GM12875 (cell line): ENCODE data around the gene APH1B.

ENCODE experiments used
- H3K4me3 ChIP-seq: one replicate; pipeline ENCODE4 v1.5.1; 2011; ENCODE audit warnings: low read depth, low read length, control low read depth
- TF ChIP-seq, protein P1 (sequence below): IDR thresholded peaks from 2 replicates; pipeline ENCODE4 v1.5.1; 2011; ENCODE audit warnings: low read depth, mild to moderate bottlenecking, control low read depth, inconsistent platforms, low read length, moderate library complexity, borderline replicate concordance; ENCODE audit not compliant: insufficient read depth

Gene APH1B

DNA sequence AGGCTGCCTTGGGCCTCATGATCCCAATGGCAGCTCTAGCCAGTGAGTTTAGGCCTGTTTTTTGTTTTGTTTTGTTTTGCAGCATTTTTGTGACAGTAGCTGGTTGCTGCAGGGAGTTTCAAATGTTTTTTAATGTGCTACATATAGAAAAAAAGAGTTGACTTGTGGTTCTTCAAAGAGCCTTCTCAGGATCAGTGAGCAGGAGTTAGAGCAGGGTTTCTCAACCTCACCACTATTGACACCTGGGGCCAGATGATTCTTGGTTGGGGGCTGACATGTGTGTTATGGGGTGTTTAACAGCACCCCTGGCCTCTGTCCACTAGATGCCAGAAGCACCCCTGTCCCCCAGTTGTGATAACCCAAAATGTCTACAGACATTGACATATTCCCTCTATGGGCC, 17.9 kb downstream of the APH1B start:
- no peak overlapping the region for H3K4me3 ChIP-seq
- TF ChIP-seq, protein P1, sequence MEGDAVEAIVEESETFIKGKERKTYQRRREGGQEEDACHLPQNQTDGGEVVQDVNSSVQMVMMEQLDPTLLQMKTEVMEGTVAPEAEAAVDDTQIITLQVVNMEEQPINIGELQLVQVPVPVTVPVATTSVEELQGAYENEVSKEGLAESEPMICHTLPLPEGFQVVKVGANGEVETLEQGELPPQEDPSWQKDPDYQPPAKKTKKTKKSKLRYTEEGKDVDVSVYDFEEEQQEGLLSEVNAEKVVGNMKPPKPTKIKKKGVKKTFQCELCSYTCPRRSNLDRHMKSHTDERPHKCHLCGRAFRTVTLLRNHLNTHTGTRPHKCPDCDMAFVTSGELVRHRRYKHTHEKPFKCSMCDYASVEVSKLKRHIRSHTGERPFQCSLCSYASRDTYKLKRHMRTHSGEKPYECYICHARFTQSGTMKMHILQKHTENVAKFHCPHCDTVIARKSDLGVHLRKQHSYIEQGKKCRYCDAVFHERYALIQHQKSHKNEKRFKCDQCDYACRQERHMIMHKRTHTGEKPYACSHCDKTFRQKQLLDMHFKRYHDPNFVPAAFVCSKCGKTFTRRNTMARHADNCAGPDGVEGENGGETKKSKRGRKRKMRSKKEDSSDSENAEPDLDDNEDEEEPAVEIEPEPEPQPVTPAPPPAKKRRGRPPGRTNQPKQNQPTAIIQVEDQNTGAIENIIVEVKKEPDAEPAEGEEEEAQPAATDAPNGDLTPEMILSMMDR: no peak

DNA sequence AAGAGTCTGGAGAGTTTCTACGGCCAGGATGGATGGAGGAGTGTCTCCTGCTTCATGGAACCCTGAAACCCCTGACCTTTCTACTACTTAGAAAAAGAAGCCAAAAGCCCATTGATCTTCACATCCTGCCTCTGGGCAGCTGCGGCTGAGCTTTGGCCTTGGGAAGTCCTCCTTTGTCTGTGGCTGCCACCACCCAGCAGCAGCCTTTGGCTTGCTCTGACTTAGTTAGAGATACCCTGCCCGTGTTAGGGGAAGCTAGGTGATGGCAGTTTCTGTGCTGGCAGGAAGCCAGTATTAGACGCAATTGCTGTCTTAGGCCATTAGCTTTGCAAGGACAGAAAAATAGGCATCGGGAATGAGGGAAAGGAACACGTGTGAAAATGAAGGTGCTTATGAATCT, 18.8 kb downstream of the APH1B start:
- TF ChIP-seq, protein P1: no peak
- H3K4me3 ChIP-seq: no peak overlapping the region

DNA sequence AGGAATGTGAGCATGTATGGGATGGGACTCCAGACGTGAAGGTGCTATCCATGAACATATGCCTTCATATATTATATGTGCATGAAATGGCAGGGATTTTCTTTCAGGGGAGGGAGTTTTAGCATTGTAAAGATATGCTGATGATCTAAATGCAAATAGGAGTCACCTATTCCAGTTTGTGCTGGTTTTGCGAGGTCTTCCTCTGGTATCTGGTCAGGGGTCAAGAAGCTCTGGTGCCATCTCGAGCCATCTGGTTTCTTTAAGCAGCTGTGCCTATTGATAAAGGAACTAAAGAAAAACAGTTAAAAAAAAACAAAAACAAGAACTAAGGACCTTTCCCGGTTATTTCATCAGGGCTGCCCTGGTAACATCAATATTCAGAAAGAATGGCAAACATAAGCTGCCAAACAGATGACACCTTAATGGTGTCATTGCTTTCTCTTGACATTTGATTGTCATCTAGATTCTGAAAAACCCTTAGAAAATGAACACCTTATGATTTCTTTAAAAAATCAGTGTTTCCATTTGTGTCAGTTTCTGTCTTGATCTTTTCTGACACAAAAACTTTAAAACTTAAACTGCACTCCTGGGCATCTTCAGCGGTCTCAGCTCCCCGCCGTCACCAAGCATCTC, 22.7 kb downstream of the APH1B start:
- TF ChIP-seq, protein P1: no peak
- no peak overlapping the region for H3K4me3 ChIP-seq

DNA sequence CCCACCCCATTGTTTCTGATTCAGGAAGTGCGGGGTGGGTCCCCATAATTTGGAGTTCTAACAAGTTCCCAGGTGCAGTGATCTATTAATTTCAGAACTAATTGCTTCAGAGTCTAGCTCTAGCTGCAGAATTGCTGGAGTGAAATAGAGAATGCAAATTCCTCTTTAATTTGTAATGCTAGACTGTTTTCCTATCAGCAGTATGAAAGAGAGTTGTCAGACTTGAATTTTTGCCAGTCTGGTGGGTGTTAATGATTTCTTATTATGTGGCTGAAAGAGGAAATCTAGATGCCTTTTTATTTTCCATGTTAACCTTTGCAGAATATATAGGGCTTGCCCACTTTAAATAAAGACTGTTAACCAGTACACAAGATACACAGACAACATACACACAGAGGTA, 23.7 kb downstream of the APH1B start:
- TF ChIP-seq, protein P1: no peak
- no peak overlapping the region for H3K4me3 ChIP-seq

DNA sequence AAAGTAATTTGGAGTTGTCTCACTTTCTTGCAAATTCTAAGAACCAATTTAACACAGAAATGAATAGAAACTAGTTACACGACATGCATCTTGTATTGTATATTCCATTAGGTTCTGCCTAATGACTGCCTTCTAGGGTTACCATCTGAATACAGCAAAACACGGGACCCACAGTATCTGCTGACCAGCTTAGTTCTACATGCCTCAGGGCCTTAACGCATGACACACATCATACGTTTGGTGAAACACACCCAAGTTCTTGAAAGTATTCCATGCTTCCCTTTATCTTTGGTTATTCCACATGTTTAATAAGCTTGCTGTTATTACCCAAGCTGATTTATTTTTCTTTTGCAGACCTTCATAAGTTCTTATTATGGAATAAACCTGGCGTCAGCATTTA, 27.9 kb downstream of the APH1B start:
- TF ChIP-seq, protein P1: no peak
- no peak overlapping the region for H3K4me3 ChIP-seq

DNA sequence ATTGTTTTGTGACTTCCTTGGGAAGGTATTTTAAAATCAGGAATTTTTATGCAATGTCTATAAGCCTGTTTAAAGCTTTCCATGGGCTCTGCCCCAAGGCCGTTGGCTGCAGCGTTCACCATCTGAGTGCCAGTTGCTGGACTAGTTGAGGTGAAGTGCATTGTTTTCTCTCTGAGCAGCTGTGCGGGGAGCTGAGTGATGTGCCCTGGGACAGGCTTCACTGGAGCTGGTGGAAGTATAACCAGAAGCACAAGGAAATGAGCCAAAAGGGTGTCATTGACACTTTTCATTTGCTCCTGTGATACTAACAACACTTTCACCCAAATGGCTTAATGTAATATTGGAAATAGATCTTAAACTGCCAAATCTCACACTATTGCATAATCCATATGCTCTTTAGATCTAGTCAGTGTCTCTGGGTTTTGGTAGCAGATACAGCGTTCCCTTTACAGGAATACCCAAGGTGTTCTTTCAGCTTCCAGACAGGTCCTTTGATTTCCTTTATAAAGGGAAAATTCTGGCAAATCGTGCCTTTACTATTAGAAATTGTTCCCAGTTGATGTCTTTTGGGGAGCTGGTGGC, 29.2 kb downstream of the APH1B start:
- TF ChIP-seq, protein P1: no peak
- no peak overlapping the region for H3K4me3 ChIP-seq

DNA sequence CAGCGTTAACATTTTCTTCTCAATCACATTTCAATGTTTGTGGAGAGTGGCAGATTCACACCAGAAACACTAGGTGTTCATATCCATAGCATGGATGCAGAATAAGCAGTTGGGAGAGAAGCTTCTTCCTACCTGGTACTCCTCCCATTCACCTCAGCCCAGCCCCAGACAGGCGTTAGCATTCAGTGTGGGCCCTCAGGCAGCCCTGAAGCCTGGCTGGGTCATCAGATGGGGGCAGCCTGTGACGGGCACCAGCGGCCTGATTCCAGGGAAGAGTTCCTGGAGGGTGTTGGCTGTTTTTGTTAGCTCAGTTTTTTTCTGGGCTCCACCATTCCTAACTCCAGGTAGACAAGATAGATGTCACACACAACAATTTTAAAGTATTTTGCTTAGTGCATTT, 31.1 kb downstream of the APH1B start:
- TF ChIP-seq, protein P1: no peak
- no peak overlapping the region for H3K4me3 ChIP-seq
